OCI-LY3 (cell line): ENCODE results near the gene PFN1.

Experiments used
- H2AFZ ChIP-seq: fragments of 200-600, 300-600 bp; shearing (Covaris generic); 2 replicates; pipeline ENCODE4 v1.6.0; 2014; ENCODE audit warnings: antibody characterized with exemption, low read depth, low read length
- H3K27ac ChIP-seq: fragments of 200-600, 300-600 bp; sonication (generic); 2 replicates; pipeline ENCODE4 v1.5.1; 2014; ENCODE audit warnings: mild to moderate bottlenecking, low read length, moderate library complexity, mixed read lengths
- H3K27me3 ChIP-seq: fragments of 200-600, 300-600 bp; sonication (generic); 2 replicates; pipeline ENCODE4 v1.6.1; 2014; ENCODE audit warnings: low read depth, low read length, mixed read lengths
- H3K36me3 ChIP-seq: fragments of 200-600, 300-600 bp; sonication (generic); replicated peaks from 2 replicates; pipeline ENCODE3; 2014; ENCODE audit warnings: low read depth, low read length, mixed read lengths
- H3K4me1 ChIP-seq: fragments of 300-600, 200-600 bp; sonication (generic); 2 replicates; pipeline ENCODE4 v1.6.1; 2014; ENCODE audit warnings: low read length, mixed read lengths
- H3K4me2 ChIP-seq: fragments of 200-600, 300-600 bp; sonication (generic); 2 replicates; pipeline ENCODE4 v1.6.1; 2014; ENCODE audit warnings: low read length, mixed read lengths
- H3K4me3 ChIP-seq: fragments of 300-600, 200-600 bp; sonication (generic); 2 replicates; pipeline ENCODE4 v1.5.1; 2014; ENCODE audit warnings: antibody characterized with exemption, mild to moderate bottlenecking, low read length, moderate library complexity
- H3K79me2 ChIP-seq: fragments of 300-600, 200-600 bp; shearing (Covaris generic); 2 replicates; pipeline ENCODE4 v1.6.1; 2014; ENCODE audit warnings: mild to moderate bottlenecking, low read length, mixed read lengths
- H3K9ac ChIP-seq: fragments of 300-600, 200-600 bp; shearing (Covaris generic); 2 replicates; pipeline ENCODE4 v1.6.0; 2014; ENCODE audit warnings: mild to moderate bottlenecking, low read length, moderate library complexity
- H3K9me3 ChIP-seq: fragments of 200-600, 300-600 bp; shearing (Covaris generic); 2 replicates; pipeline ENCODE4 v1.6.1; 2014; ENCODE audit warnings: low read length, mixed read lengths; ENCODE audit not compliant: insufficient read depth
- H4K20me1 ChIP-seq: fragments of 200-600, 300-600 bp; sonication (generic); 2 replicates; pipeline ENCODE4 v1.6.1; 2016; ENCODE audit warnings: low read length, mixed read lengths; ENCODE audit not compliant: insufficient read depth
- CTCF ChIP-seq: fragments of 200-600, 300-600 bp; sonication (generic); IDR thresholded peaks from 2 replicates; pipeline ENCODE4 v1.5.1; 2014; ENCODE audit warnings: antibody characterized with exemption, low read length, low read depth
- EZH2phosphoT487 ChIP-seq: fragments of 200-600 bp; shearing (Covaris generic); IDR thresholded peaks from 2 replicates; pipeline ENCODE4 v1.6.1; 2018; ENCODE audit warnings: antibody characterized with exemption, mixed run types, low read depth

The PFN1 gene

GRCh38 chr17:4948931-4949320 is 596 bp upstream of the PFN1 start:
- Histone ChIP-seq H3K4me1 (peaks cover 38% of the 10 kb centered on the region), H3K9me3 (no peaks in the 10 kb centered on the region), H3K27ac (peak overlapping the region; percentile 100), H3K79me2 (peaks cover 64% of the 10 kb centered on the region), H2AFZ (no peak overlapping the region), H3K27me3 (no peaks in the 10 kb centered on the region), H3K4me3 (peak overlapping the region; percentile 99), H4K20me1 (peaks cover 27% of the 10 kb centered on the region), H3K4me2 (peak overlapping the region; percentile 84), H3K9ac (peak overlapping the region; percentile 100), H3K36me3 (peaks cover 37% of the 10 kb centered on the region)
- no peak for TF ChIP-seq EZH2phosphoT487
- TF ChIP-seq CTCF, result no peak

GRCh38 chr17:4947411-4948165 is 742 bp downstream of the PFN1 start:
- Histone ChIP-seq H3K79me2 (peaks cover 77% of the 10 kb centered on the region), H4K20me1 (peaks cover 30% of the 10 kb centered on the region), H3K27me3 (no peaks in the 10 kb centered on the region), H3K27ac (peak overlapping the region; percentile 100), H2AFZ (no peak overlapping the region), H3K36me3 (peaks cover 48% of the 10 kb centered on the region), H3K9me3 (no peaks in the 10 kb centered on the region), H3K4me3 (peak overlapping the region; percentile 99), H3K9ac (peak overlapping the region; percentile 100), H3K4me2 (peak overlapping the region; percentile 98), H3K4me1 (peaks cover 39% of the 10 kb centered on the region)
- no peak for TF ChIP-seq EZH2phosphoT487
- TF ChIP-seq CTCF, result no peak

- Histone ChIP-seq H3K79me2 (peaks cover 83% of the 10 kb centered on the region), H3K4me2 (peak overlapping the region; percentile 98), H3K4me3 (peak overlapping the region; percentile 99), H3K9me3 (no peaks in the 10 kb centered on the region), H2AFZ (no peak overlapping the region), H3K27me3 (no peaks in the 10 kb centered on the region), H3K4me1 (peaks cover 39% of the 10 kb centered on the region), H3K9ac (peak overlapping the region; percentile 100), H4K20me1 (peaks cover 30% of the 10 kb centered on the region), H3K27ac (peak overlapping the region; percentile 100), H3K36me3 (peaks cover 51% of the 10 kb centered on the region)
- TF ChIP-seq CTCF (no peak), EZH2phosphoT487 (no peak)
Observed at GRCh38 chr17:4947010-4947410, 1.3 kb downstream of the PFN1 start.

GRCh38 chr17:4946312-4946976 is 1.9 kb downstream of the PFN1 start:
- H3K36me3 ChIP-seq, result peaks cover 51% of the 10 kb centered on the region
- H3K4me3 ChIP-seq, result peak overlapping the region; percentile 99
- no peak overlapping the region for H2AFZ ChIP-seq
- H3K9ac ChIP-seq, result peak overlapping the region; percentile 100
- H3K27me3 ChIP-seq, result no peaks in the 10 kb centered on the region
- no peaks in the 10 kb centered on the region for H3K9me3 ChIP-seq
- peaks cover 30% of the 10 kb centered on the region for H4K20me1 ChIP-seq
- H3K27ac ChIP-seq, result peak overlapping the region; percentile 100
- no peak for TF ChIP-seq CTCF
- no peak for TF ChIP-seq EZH2phosphoT487
- H3K79me2 ChIP-seq, result peaks cover 86% of the 10 kb centered on the region
- H3K4me2 ChIP-seq, result peak overlapping the region; percentile 98
- peaks cover 40% of the 10 kb centered on the region for H3K4me1 ChIP-seq
